GM10847 (cell line): ENCODE data around the gene ACKR3.

Experiments
- POLR2A ChIP-seq: IDR thresholded peaks from 2 replicates; pipeline ENCODE4 v1.6.1; 2011; ENCODE audit not compliant: insufficient read length; ENCODE audit errors: extremely low read depth

ACKR3 gene

DNA sequence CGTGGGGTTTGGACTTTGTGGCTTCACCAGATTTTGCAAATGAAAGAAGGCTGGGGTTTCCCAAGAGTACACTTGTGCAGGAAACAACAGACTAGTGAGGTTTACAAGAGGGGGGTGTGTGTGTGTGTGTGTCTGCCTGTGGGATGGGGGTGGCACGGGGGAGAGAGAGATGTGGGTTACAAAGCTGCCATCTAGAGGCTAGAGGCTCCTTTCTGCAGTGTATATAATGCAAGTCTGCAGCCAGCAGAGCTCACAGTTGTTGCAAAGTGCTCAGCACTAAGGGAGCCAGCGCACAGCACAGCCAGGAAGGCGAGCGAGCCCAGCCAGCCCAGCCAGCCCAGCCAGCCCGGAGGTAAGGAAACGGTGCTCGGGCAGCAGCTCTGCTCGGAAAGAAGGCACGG lies at the start of gene ACKR3:
ACKR3 (plus strand) TSS at position 253 of the 401 bp plus-strand sequence. CDS start 10,641 bp downstream, outside the sequence.
- TF ChIP-seq POLR2A = peak; percentile 35

DNA sequence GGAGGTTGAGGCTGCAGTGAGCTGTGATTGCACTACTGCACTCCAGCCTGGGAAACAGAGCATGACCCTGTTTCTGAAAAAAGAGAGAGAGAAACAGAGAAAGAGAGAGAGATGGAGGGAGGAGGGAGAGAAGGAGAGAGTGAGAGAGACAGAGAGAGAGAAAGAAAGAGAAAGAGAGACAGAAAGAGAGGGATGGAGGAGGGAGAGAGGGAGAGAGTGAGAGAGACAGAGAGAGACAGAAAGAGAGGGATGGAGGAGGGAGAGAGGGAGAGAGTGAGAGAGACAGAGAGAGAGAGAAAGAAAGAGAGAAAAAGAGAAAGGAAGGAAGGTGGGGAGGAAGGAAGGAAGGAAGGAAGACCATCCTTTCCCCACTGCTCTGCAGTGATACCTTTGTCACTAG lies 48.1 kb upstream of the ACKR3 start:
- no peak for TF ChIP-seq POLR2A

DNA sequence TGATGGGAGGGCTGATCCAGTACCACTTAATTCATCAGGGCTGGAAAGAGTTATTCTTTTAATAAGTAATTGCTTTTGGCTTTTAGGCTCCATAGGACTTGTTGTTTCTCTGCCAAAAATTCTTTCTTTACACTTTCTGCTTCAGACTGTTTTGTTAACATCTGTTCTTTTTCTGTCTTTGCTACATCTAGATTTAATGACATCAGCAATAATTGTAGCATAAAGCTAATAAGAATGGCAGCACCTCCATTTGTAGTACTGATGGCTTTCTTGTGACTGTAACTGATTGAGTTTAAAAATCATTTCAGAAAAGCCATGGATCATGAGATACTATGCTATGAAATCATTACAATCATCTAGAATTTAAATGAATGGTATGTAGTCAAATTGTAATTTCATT lies 46.4 kb upstream of the ACKR3 start:
- no peak for TF ChIP-seq POLR2A

DNA sequence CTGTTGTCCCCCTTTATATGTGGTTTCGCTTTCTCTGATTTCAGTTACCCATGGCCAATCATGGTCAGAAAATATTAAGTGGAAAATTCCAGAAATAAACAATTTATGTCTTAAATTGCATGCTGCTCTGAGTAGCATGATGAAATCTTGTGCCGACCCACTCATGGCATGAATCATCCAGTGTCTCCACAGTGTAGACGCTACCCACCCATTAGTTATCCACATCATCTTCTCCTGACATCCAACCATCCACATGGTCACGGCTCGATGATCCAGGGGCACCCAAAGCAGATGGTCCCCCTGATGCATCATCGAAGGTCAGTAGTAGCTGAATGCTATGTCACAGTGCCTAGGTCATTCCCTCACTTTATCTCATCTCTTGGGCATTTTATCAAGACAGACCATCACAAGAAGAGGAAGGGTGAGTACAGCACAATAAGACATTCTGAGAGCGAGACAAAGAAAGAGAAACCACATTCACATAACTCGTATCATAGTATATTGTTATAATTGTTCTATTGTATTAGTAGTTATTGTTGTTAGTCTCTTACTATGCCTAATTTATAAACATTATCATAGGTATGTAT lies 44.1 kb upstream of the ACKR3 start:
- TF ChIP-seq POLR2A = no peak

DNA sequence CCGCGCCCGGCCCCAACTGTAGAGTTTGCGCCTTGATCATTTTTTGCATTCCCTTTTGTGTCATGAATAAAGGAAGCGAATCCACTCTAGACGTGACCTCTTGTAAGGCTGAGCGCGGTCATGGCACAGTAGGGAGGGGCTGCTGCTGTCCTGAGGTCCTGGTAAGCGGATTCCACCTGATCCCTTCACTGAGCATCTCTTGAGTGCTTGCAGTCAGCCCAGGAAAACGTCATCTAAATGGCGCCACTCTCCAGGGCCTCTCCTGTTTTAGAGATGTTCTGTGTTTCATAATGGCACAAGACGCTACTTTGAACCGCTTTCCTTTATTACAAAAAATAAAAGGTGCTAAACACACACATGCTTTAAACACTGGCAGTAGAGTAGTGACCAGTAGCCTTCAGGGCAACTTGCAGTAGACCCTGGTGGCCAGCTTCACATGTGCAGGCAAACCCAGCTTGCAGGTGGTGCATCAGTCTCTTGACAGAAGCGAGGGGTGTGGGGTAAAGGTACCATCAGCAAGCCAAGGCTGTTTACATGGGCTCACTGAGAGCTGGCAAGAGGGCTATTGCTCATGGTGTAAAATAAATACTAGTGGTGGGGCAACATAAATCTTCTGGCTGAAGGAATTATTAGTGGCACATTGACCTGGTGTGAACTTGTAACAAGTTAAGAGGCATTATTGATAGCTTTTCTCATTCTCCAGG lies 43.0 kb upstream of the ACKR3 start:
- TF ChIP-seq POLR2A = no peak

DNA sequence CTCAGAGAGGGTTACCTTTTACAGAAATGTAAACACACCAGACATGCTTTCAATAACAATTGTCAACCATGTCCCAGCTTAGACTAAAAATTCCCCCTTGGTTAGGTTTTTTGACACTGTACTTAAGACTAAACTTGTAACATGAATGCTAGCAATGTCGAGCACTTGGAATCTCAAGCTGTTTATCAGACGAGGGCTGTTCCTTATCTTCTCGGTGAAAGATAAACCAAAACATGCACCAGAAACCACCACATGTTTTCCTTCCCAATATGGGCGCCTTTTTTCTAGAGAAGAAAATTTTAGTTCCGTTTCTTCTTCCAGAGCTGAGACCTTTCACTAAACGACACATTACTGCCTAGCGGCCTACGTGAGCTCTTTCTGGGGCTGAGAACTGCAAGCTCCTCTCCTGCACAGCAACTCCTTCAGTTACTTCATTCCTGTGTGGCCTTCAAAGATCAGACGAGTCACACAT lies 42.4 kb upstream of the ACKR3 start:
- TF ChIP-seq POLR2A = no peak

DNA sequence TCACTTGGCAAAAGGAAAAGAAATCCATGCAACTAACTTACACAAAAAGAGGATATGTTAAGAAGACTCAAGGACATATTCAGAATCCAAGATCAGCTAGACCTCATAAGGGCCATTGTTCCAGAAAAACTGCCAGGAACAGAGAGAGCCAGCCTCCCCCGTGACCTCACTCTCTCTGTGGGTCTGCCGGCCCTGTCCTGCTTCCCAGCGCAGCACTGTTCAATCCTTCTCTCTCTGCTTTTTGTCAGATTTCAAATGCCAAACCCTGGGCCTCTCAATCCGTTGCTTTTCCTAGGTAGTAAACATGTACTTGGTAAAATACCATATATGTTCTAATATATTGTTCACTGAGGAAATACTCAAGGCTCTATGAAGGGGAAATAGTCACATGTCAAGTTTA lies 40.0 kb upstream of the ACKR3 start:
- TF ChIP-seq POLR2A = no peak

DNA sequence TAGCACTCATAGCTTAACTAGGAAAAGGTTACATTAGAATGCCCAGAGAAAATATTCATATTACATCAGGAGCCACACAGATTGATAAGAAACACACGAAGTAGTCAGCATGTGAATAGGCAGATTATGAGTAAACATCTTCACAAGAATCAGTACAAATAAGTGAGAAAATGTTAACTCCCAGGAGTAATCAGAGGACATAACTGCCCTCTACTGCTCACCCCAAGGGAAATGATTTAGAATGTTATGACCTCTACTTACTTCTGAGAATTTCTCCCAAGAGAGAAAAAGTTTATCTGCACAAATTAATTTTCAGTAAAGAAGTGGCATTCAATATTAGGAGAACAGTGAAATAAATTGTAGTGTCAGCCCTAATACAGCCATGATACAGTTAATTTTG lies 39.1 kb upstream of the ACKR3 start:
- no peak for TF ChIP-seq POLR2A

DNA sequence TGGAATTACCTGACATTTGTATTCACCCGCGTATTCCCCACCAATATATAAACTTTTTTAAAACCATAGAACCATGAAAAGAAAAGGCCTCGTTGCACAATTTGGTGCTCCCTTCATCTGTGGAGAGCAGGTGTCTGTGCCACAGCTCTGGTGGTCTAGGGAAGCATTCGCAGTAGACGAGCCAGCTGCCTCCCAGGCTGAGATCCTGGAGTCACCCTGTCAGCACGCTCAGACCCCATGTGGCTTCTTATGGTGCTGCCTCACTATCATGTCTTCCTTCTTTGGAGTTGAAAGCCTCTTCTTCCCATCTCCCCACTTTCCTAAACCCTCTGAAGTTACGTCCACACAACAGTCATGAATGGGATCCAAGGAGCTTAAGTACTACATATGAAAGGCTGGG lies 38.4 kb upstream of the ACKR3 start:
- TF ChIP-seq POLR2A = no peak

DNA sequence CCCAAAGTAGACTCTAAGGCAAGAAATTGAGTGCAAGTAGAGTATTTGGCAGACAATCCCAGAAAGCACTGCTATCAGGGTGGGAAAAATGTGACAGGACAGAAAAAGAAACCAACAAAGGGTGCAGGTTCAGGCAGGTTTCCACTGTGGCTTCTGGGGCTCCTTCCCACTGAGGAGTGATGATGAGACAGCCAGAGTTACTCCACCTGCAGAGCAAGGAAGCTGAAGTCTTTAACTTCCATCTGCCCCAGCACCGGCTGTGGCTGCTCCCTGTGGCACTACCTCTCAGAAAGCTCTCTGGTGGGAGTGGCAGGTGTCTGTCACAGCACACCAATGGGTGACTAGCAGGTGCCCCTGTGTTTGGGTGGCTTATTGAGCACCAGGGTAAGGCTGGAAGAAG lies 37.6 kb upstream of the ACKR3 start:
- TF ChIP-seq POLR2A = no peak

DNA sequence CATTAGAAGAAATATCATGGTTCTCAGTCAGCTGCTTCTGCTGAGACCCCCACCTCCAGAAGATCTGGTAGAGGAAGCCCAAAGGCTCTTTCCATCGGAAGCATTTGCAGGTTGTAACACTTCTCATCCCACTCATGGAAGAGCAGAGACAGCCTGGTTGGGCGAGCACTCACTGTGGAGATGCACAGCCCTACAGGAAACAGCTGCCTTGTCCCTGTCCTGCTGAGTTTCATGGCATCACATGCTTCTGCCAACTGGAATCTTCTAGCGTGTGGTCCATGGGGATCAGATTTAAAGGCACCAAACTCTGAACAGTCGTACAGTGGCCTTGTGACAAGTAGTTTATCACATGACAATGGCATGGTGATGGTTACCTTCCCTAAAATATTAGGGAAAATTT lies 36.3 kb upstream of the ACKR3 start:
- no peak for TF ChIP-seq POLR2A

DNA sequence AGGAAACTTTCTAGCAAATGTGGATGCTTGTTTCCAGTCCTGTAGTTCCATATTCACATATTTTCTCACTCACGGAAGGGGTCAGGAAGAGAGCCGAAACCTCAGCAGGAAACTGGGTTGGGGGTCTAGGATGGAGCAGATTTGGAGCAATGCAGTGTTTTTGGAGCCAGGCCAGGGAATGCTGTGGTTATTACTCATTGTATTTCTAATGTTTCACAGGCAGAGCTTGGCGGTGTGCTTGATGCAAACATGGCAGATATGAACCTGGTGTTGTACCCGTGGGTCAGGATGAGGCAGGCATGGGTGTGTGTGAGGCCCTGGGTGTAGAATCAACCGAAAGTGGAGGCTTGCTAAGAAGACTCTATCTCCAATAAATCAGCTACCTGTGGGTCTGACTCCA lies 34.6 kb upstream of the ACKR3 start:
- TF ChIP-seq POLR2A = no peak

DNA sequence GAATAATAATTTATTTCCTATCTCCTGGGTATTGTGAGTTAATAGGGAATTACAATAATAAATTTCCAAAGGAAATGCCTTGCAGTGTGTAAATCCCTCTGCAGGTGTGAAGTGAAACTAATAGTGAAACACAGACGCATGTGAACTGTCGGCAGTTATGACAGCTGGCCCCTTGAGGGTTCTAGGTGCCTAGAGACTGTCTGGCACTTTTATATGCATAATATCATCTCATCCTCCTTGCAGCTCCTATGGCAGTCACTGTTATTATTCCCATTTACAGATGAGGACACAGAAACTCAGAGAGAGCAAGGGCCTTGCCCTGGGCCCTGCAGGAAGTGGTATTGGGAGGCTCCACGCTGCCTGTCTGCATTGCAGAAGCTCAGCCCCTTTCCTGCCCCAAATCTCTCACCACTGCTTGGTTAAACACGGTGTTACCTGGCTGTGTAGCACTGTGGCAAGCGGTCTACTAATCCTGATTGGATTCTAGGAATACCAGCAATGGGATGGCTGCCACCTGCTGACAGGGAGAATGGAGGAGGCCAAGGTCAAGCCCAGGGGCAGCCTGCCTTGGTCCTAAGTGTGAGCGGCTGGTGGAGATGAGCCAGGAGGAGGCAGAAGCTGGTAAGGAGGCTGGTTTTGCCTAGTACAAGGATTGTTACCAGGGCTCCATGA lies 32.8 kb upstream of the ACKR3 start:
- TF ChIP-seq POLR2A = no peak

DNA sequence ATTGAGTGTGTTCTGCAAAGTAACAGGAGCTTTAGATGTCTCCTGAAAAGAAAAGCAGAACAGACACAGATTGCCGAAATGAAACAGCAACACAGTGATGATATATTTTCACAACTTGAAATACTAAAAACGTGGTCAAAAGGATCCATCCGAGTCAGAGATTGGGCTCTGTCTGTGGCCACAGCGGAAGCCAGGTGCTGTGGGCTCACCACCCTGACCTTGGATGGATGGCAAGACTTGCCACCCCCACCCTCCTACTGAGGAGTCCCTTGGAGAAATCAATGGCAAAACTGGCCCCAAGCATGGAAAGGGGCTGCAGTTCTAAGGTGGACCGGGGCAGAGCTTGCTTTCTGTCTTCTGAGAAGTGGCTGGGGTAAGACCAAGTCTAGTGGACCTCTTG lies 31.4 kb upstream of the ACKR3 start:
- TF ChIP-seq POLR2A = no peak

DNA sequence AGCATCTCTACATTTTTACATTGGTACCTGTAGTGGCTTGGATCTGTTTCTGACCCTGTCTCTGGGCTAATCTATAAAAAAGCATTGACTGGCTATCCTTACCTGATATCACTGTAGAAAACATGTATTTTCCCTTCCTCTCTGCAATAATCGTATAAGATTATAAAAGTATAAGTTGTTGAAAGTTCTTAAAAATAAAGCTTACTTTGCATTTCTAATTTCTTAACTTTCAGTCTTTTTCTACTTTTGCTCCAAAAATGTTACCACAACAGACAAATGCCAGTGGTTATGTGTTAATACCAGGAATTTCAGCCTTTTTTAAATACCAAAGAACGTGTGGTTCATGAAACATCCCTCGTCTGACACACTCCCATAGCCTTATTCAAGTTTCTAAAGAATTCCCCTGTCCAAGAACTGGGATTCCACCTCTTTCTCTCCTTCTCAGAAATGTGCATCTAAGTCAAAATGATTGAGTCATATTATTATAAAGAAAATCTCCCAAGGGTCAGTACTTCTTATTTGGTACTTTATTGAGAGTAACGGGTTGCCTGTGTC lies 28.5 kb upstream of the ACKR3 start:
- TF ChIP-seq POLR2A = no peak

DNA sequence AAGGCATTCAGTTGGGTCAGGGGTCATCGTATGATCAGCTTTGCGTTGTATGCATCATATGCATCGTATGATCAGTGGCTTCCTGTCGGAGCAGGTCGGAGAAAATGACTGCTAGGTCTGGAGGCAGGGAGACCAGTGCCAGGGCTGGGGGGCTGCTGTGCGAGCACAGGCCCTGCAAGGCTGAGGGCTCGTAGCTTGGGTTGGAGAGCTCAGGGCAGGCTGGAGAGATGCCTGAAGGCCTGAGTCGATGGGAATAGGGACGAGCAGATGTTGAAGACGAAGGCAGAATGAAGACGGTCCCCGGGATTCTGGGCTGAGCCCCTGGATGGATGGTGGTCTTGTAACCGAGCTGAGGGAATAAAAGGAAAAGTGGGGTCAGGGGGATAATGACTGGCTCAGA lies 25.3 kb upstream of the ACKR3 start:
- no peak for TF ChIP-seq POLR2A
